ENCODE measurements around the gene SIRT2. TPM values are rescaled to one million over a fixed set of nuclear protein-coding genes. Genes with fewer than 3 reads are reported as not detected.

SIRT2 gene
- total RNA-seq, 2 donors from 2014 or later = 33.2 to 39.6 TPM

GRCh38 chr19:38883286-38883685 lies 16.1 kb downstream of the SIRT2 start:
- no peak for DNase-seq
- Histone ChIP-seq H3K9me3 (no peaks in the 10 kb centered on the region), H3K27ac (no peak overlapping the region), H3K4me3 (no peak overlapping the region), H3K27me3 (no peaks in the 10 kb centered on the region), H3K4me1 (peaks cover 10% of the 10 kb centered on the region), H3K36me3 (replicated peaks in 1 of 2; ENCODE audit: insufficient read depth in 1 of 2, low read depth in 2 of 2) (peaks cover 2 to 8% of the 10 kb centered on the region in 2 donors)
- TF ChIP-seq, protein P1, sequence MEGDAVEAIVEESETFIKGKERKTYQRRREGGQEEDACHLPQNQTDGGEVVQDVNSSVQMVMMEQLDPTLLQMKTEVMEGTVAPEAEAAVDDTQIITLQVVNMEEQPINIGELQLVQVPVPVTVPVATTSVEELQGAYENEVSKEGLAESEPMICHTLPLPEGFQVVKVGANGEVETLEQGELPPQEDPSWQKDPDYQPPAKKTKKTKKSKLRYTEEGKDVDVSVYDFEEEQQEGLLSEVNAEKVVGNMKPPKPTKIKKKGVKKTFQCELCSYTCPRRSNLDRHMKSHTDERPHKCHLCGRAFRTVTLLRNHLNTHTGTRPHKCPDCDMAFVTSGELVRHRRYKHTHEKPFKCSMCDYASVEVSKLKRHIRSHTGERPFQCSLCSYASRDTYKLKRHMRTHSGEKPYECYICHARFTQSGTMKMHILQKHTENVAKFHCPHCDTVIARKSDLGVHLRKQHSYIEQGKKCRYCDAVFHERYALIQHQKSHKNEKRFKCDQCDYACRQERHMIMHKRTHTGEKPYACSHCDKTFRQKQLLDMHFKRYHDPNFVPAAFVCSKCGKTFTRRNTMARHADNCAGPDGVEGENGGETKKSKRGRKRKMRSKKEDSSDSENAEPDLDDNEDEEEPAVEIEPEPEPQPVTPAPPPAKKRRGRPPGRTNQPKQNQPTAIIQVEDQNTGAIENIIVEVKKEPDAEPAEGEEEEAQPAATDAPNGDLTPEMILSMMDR (IDR thresholded peaks at IDR 0.05) = no peak
- TF ChIP-seq POLR2A (IDR thresholded peaks at IDR 0.05) = no peak
- 93 to 97% methylated on average over 9 of the region's 9 CpGs for WGBS, 2 donors
- ATAC-seq = no peak
- intact Hi-C loops (cut with DNase I) = no loop called here

- WGBS, 2 donors = 90 to 93% methylated on average over 12 to 18 of the region's 19 CpGs
- Histone ChIP-seq H3K27me3 (no peaks in the 10 kb centered on the region), H3K27ac (no peak overlapping the region), H3K4me3 (no peak overlapping the region), H3K9me3 (no peaks in the 10 kb centered on the region), H3K4me1 (peaks cover 3% of the 10 kb centered on the region), H3K36me3 (replicated peaks in 1 of 2; ENCODE audit: insufficient read depth in 1 of 2, low read depth in 2 of 2) (peaks cover 2 to 8% of the 10 kb centered on the region in 2 donors)
- ATAC-seq = no peak
- no peak for DNase-seq
- TF ChIP-seq, protein P1 (IDR thresholded peaks at IDR 0.05) = no peak
- no peak for TF ChIP-seq POLR2A (IDR thresholded peaks at IDR 0.05)
- intact Hi-C loops (cut with DNase I) = no loop called here
These were observed 18.4 kb downstream of the SIRT2 start for GRCh38 chr19:38880882-38881609.

GRCh38 chr19:38880076-38880881 lies 19.1 kb downstream of the SIRT2 start:
- Histone ChIP-seq H3K36me3 (replicated peaks in 1 of 2; ENCODE audit: insufficient read depth in 1 of 2, low read depth in 2 of 2) (peaks cover 2 to 8% of the 10 kb centered on the region in 2 donors), H3K4me3 (no peak overlapping the region), H3K27ac (no peak overlapping the region), H3K9me3 (no peaks in the 10 kb centered on the region), H3K4me1 (no peaks in the 10 kb centered on the region), H3K27me3 (no peaks in the 10 kb centered on the region)
- DNase-seq (no peak), ATAC-seq (no peak)
- 84 to 93% methylated on average over 4 to 18 of the region's 19 CpGs for WGBS, 2 donors
- TF ChIP-seq, protein P1 (IDR thresholded peaks at IDR 0.05) = no peak
- no peak for TF ChIP-seq POLR2A (IDR thresholded peaks at IDR 0.05)
- intact Hi-C loops (cut with DNase I) = no loop called here

DNA sequence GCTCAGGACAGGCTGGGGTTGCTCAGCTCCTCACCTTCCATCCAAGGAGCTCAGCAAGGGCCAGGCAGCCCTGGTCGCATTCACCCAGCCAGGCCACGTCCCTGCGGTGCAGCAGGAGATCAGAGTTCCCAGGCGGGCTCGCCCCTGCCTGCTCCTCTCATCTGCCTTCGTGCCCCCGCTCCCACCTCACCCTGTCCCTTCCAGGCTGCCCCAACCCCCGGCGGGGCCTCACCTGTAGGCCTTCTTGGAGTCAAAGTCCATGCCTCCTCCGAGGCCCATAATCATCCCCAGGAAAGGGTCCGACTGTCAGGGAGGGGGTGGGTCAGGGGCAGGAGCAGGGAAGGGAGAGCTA lies 20.0 kb downstream of the SIRT2 start:
- TF ChIP-seq POLR2A (IDR thresholded peaks at IDR 0.05) = no peak
- TF ChIP-seq, protein P1 (IDR thresholded peaks at IDR 0.05) = no peak
- no peaks in the 10 kb centered on the region for H3K4me1 ChIP-seq
- no peaks in the 10 kb centered on the region for H3K9me3 ChIP-seq
- no peak overlapping the region for H3K27ac ChIP-seq
- intact Hi-C loops (cut with DNase I) = no loop called here
- WGBS, 2 donors = 84% methylated on average over 4 to 11 of the region's 11 CpGs
- ATAC-seq = no peak
- H3K27me3 ChIP-seq = no peaks in the 10 kb centered on the region
- H3K36me3 ChIP-seq (replicated peaks in 1 of 2; ENCODE audit: insufficient read depth in 1 of 2, low read depth in 2 of 2) = peaks cover 2 to 8% of the 10 kb centered on the region in 2 donors
- no peak for DNase-seq
- no peak overlapping the region for H3K4me3 ChIP-seq

Data from body of pancreas (tissue), 4 donors.